ENCODE data around the gene TRAPPC2L.

The TRAPPC2L gene

GRCh38 chr16:88911946-88912310, 55.0 kb downstream of the TRAPPC2L start:
- H3K36me3 ChIP-seq (ENCODE audit: control insufficient read depth, insufficient read depth, low read length), result peaks cover 6% of the 10 kb centered on the region
- DNase-seq (ENCODE audit: extremely low read depth, insufficient read length), result no peak
- H3K27me3 ChIP-seq (replicated peaks; ENCODE audit: control insufficient read depth, insufficient read depth, low read length), result no peaks in the 10 kb centered on the region
- TF ChIP-seq, protein P1, sequence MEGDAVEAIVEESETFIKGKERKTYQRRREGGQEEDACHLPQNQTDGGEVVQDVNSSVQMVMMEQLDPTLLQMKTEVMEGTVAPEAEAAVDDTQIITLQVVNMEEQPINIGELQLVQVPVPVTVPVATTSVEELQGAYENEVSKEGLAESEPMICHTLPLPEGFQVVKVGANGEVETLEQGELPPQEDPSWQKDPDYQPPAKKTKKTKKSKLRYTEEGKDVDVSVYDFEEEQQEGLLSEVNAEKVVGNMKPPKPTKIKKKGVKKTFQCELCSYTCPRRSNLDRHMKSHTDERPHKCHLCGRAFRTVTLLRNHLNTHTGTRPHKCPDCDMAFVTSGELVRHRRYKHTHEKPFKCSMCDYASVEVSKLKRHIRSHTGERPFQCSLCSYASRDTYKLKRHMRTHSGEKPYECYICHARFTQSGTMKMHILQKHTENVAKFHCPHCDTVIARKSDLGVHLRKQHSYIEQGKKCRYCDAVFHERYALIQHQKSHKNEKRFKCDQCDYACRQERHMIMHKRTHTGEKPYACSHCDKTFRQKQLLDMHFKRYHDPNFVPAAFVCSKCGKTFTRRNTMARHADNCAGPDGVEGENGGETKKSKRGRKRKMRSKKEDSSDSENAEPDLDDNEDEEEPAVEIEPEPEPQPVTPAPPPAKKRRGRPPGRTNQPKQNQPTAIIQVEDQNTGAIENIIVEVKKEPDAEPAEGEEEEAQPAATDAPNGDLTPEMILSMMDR (IDR thresholded peaks at IDR 0.05; ENCODE audit: insufficient read depth, low read length, poor library complexity, severe bottlenecking), result no peak
- no peak overlapping the region for H3K4me3 ChIP-seq (replicated peaks; ENCODE audit: low read depth, low read length)
